Chondrocyte (in vitro differentiated cells): ENCODE data around the gene FRMD4A. TPM values are rescaled to one million over a fixed set of nuclear protein-coding genes. Genes with fewer than 3 reads are reported as not detected.
A peak's percentile ranks its signal among the peaks of the same experiment; 100 is the strongest.

Experiments used
- DNase-seq: peaks from one replicate; pipeline ENCODE4 v3.0.0; 2021; ENCODE audit warnings: mixed read lengths, low spot score
- H3K27ac Mint-ChIP-seq: one replicate; pipeline ENCODE4 v1.8.0; 2021; ENCODE audit warnings: mild to moderate bottlenecking, moderate library complexity, mixed read lengths; ENCODE audit not compliant: unreplicated experiment
- H3K27me3 Mint-ChIP-seq: 2 replicates; pipeline ENCODE4 v1.8.0; 2021; ENCODE audit warnings: low read depth, mixed read lengths
- H3K36me3 Mint-ChIP-seq: 2 replicates; pipeline ENCODE4 v1.8.0; 2021; ENCODE audit warnings: low read depth, mixed read lengths
- H3K4me1 Mint-ChIP-seq: 2 replicates; pipeline ENCODE4 v1.8.0; 2021; ENCODE audit warnings: low read depth, mild to moderate bottlenecking, mixed read lengths
- H3K4me3 Mint-ChIP-seq: one replicate; pipeline ENCODE4 v1.8.0; 2021; ENCODE audit warnings: mild to moderate bottlenecking, moderate library complexity, mixed read lengths; ENCODE audit not compliant: unreplicated experiment
- H3K9me3 Mint-ChIP-seq: 2 replicates; pipeline ENCODE4 v1.8.0; 2021; ENCODE audit warnings: low read depth, mixed read lengths
- CTCF ChIP-seq: fragments of 200-600 bp; sonication (generic); IDR thresholded peaks from 2 replicates; pipeline ENCODE4 v1.5.0; 2021; ENCODE audit warnings: antibody characterized with exemption, mild to moderate bottlenecking, moderate library complexity
- total RNA-seq: library from RNA; stranded (reverse); gene quantifications from 3 replicates; pipeline ENCODE4 v1.2.1, GENCODE V29; 2021

Gene FRMD4A
- total RNA-seq, 1 donor from 2014 or later = 129 TPM

- no peaks in the 10 kb centered on the region for H3K27me3 Mint-ChIP-seq
- no peak overlapping the region for H3K4me3 Mint-ChIP-seq
- H3K36me3 Mint-ChIP-seq = peaks cover 42% of the 10 kb centered on the region
- DNase-seq = no peak
- H3K4me1 Mint-ChIP-seq = peaks cover 5% of the 10 kb centered on the region
- no peak overlapping the region for H3K27ac Mint-ChIP-seq
- H3K9me3 Mint-ChIP-seq = no peaks in the 10 kb centered on the region
- TF ChIP-seq CTCF = no peak
Observed at GRCh38 chr10:13678101-13678843, 652.5 kb downstream of the FRMD4A start.

- H3K4me1 Mint-ChIP-seq = peaks cover 14% of the 10 kb centered on the region
- DNase-seq = no peak
- TF ChIP-seq CTCF = no peak
- H3K27me3 Mint-ChIP-seq = no peaks in the 10 kb centered on the region
- no peak overlapping the region for H3K27ac Mint-ChIP-seq
- peaks cover 45% of the 10 kb centered on the region for H3K36me3 Mint-ChIP-seq
- H3K9me3 Mint-ChIP-seq = no peaks in the 10 kb centered on the region
- no peak overlapping the region for H3K4me3 Mint-ChIP-seq
Observed at GRCh38 chr10:13674645-13675588, 655.8 kb downstream of the FRMD4A start.

- Mint-ChIP-seq H3K4me1 (peaks cover 17% of the 10 kb centered on the region), H3K27ac (no peak overlapping the region), H3K36me3 (peaks cover 47% of the 10 kb centered on the region), H3K27me3 (no peaks in the 10 kb centered on the region), H3K4me3 (no peak overlapping the region), H3K9me3 (no peaks in the 10 kb centered on the region)
- TF ChIP-seq CTCF = no peak
- no peak for DNase-seq
Observed at GRCh38 chr10:13673156-13673555, 657.6 kb downstream of the FRMD4A start.

GRCh38 chr10:13672548-13672947 is 658.2 kb downstream of the FRMD4A start:
- Mint-ChIP-seq H3K27ac (peak overlapping the region; percentile 54), H3K9me3 (no peaks in the 10 kb centered on the region), H3K4me3 (no peak overlapping the region), H3K27me3 (no peaks in the 10 kb centered on the region), H3K4me1 (peaks cover 17% of the 10 kb centered on the region), H3K36me3 (peaks cover 51% of the 10 kb centered on the region)
- no peak for TF ChIP-seq CTCF
- no peak for DNase-seq

GRCh38 chr10:13671904-13672303 is 658.8 kb downstream of the FRMD4A start:
- H3K9me3 Mint-ChIP-seq = no peaks in the 10 kb centered on the region
- peaks cover 49% of the 10 kb centered on the region for H3K36me3 Mint-ChIP-seq
- peaks cover 17% of the 10 kb centered on the region for H3K4me1 Mint-ChIP-seq
- TF ChIP-seq CTCF = no peak
- DNase-seq = no peak
- H3K27me3 Mint-ChIP-seq = no peaks in the 10 kb centered on the region
- H3K27ac Mint-ChIP-seq = no peak overlapping the region
- no peak overlapping the region for H3K4me3 Mint-ChIP-seq
